ENCODE results near the gene TMEM129. TPM values are rescaled to one million over a fixed set of nuclear protein-coding genes. Genes with fewer than 3 reads are reported as not detected.
"Not testable (repeated sequence)": the region's sequence is repeated elsewhere in the genome, so short reads cannot be mapped to it uniquely, and the experiment has no call there.

The TMEM129 gene
- total RNA-seq, 1 donor from 2014 or later: 31.2 TPM

GRCh38 chr4:1712216-1713002 is 8.7 kb downstream of the TMEM129 start, which contains the start of gene SLBP:
SLBP (minus strand) TSS chr4:1712319; CDS start chr4:1712188, 131 bp downstream.
- DNase-seq (peak; percentile 97), ATAC-seq (peak; percentile 92)
- intact Hi-C loops (cut with micrococcal nuclease): no loop called here

DNA sequence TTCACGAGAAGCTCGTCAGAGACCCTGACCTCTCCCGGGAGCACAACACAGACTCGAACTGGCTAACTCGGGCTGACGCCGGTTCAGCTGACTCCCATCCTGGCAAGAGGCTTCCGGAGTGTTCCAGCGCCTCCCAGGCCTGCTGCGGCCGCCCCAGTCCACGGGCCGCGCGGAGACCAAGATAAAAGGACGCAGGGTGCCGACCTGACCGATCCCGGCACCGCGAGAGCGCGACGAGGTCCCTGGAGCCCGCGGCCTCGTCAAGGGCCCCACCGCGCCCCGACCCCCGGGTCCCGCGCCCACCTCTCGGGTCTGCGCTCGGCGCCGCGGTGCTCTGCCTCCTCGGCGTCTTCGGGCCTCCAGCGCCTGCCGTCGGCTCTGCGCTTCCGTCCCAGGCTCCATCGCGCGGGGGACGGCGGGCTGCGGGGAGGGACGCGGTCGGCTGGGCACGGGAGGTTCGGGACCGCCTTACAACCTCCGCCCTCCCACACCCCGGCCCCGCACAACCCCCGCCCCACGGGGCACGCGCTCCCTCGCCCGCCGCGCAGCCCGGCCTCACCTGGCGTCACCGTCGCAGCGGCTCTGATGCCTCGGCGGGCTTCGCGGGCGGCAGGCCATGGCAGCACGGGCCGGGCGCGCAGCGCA is 9.4 kb downstream of the TMEM129 start:
- intact Hi-C loops (cut with micrococcal nuclease): no loop called here
- DNase-seq (peak; percentile 64), ATAC-seq (peak; percentile 44)

DNA sequence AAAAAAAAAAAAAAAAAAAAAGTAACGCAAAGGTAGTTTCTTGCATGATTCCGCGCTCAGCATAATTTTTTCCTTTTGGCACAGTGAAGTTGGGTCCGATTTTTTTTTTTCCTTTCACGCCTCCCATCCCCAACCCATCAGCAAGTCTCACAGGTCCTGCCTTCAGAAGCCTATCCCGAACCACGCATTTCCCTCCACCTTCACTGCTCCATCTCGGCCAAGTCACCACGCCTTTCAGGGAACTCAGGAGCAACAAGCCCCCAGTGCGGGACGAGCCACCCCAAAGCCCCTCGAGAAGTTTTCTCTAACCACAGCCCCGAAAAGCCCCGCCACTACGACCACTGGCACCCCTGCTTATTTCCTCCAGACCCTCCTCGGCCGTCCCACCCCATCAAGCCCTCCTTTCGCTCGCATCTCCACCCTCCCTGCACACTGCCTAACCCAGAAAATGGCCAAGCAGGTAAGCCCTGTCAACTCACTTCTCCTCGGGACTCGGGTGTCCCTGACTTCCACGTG is 10.0 kb downstream of the TMEM129 start:
- DNase-seq: no peak
- no peak for ATAC-seq
- intact Hi-C loops (cut with micrococcal nuclease): no loop called here

GRCh38 chr4:1708581-1708980 is 12.5 kb downstream of the TMEM129 start:
- intact Hi-C loops (cut with micrococcal nuclease): no loop called here
- DNase-seq (no peak), ATAC-seq (no peak)

- DNase-seq (no peak), ATAC-seq (no peak)
- intact Hi-C loops (cut with micrococcal nuclease): no loop called here
Measured at GRCh38 chr4:1706358-1706757, 14.8 kb downstream of the TMEM129 start.

DNA sequence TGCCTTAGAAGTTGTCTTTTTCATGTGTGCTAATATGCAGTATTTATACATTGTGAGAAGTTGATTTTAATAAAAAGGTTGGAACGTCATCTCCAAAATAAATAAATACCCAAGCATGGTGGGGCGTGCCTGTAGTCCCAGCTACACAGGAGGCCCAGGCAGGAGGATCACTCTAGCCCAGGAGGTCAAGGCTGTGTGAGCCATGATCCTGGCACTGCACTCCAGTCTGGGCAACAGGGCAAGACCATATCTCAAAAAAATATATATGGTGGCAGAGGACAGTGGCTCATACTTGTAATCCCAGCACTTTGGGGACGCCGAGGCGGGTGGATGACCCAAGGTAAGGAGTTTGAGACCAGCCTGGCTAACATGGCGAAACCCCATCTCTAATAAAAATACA is 15.4 kb downstream of the TMEM129 start:
- intact Hi-C loops (cut with micrococcal nuclease): no loop called here
- no peak for DNase-seq
- ATAC-seq: no peak

DNA sequence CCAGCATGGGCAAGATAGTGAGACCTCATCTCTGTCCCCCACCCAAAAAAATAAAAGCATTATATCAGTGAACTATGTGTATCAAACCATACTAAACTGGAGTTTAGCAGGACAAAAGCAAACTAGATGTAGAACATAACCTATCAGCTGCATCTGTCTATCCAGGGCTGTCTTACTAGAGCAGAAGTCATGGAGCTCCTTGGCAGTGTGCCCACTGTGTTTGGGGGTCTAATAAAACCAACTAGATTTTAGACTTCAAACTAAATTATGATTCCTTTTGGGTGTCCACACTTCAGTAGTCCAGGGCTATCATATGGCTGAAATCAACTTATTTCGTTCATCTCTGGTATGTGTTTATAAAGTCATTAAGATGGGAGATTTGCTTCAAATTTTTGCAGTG is 17.3 kb downstream of the TMEM129 start:
- intact Hi-C loops (cut with micrococcal nuclease): no loop called here
- no peak for ATAC-seq

DNA sequence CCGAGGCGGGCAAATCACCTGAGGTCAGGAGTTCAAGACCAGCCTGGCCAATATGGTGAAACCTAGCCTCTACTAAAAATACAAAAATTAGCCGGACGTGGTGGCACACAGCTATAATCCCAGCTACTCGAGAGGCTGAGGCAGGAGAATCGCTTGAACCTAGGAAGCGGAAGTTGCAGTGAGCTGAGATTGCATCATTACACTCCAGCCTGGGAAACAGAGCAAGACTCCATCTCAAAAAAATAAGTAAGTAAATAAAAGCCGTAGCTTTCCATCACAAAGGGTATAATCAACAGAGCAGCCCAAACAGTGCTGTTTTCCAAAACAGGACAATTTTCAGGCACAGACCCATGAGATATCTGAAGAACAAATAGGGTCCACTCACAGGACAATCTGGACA is 19.5 kb downstream of the TMEM129 start:
- DNase-seq; ATAC-seq; intact Hi-C loops (cut with micrococcal nuclease): not testable (repeated sequence)

More for the DNA sequence above, 17.3 kb downstream of the TMEM129 start:
- no peak for DNase-seq

- DNase-seq (no peak), ATAC-seq (peak; percentile 55)
- intact Hi-C loops (cut with micrococcal nuclease): no loop called here
Measured at GRCh38 chr4:1695913-1696312, 25.2 kb downstream of the TMEM129 start.

DNA sequence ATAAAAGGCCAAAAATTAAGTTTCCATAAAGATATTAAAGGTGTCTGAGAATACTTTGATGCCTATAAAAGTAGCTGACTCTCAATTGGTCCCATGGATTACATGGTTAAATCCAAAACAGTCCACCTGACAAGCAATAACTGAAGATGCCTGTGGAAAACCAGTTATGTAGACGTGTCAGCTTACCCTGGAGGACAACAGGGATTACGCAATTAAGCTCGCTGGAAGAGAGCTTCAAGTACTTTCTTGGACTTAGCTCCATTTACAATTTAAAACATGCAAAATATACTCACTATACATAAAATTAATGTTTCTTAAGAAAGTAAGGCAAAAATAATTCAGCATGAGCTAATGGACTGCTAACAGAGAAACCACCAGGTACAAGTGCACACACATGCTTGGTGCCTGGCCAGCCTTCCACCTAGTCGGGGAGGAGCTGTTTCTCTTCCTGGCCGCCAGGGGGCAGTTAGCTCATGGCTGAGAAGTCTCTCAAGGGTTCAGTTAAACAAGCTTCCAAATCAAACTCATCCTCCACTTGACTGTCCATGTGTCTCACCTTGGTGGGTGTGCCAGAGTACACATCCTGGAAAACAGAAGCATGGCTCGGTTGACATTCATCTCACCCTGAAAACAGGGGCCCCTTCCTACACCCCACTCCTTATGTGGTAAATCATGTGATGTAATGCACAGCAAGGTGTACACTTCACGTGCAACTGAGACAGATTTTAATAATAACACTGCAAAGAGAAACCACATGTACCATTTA is 27.8 kb downstream of the TMEM129 start:
- peak; percentile 67 for DNase-seq
- peak; percentile 82 for ATAC-seq
- intact Hi-C loops (cut with micrococcal nuclease): no loop called here

GRCh38 chr4:1691737-1692373 is 29.3 kb downstream of the TMEM129 start:
- DNase-seq (no peak), ATAC-seq (no peak)
- intact Hi-C loops (cut with micrococcal nuclease): no loop called here

DNA sequence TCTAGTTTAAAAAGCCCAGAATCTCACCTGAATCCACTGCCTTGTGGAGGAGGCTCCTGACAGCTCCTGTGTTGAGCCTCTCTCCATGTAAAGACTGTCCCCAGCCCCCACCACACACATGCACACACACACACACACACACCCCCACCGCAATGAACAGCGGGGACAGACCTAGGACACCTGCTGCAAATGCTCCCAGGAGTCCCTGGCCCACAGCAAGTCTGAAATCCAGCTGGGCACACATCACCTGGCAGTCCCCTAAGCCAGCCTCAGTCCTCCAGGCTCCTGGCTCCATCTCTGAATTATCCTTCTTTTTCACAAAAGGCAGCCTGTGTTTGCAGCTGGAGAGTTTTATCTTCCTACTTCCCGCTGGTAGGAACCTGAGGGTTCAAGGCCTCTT is 30.4 kb downstream of the TMEM129 start:
- no peak for ATAC-seq
- intact Hi-C loops (cut with micrococcal nuclease): no loop called here
- no peak for DNase-seq

DNA sequence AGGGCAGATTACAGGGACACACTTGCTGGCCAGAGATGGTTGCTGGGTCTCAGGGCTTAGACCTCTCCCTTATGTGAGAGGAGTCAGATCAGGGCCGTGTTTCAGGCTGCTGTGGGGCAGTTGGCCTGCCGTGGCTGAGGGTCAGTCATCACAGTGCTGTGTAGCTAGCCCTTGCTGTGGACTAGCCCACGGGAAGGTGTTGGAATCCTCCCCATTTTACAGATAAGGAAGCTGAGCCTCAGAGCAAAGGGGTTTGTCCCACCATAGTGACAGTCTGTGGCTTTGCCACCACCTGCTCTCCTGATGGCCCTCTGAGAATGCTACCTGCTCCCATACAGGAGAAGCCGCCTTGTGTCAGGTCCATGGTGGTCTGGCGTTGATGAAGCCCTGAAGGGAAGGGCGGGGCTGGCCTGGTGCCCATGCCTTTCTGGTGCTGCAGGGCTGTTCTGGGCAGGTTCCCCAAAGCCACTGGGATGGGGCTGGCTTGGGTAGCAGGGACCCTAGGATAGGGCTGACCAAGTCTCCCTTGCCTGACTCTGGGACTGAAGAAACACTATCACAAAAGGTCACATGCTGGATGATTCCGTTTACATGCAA is 34.6 kb downstream of the TMEM129 start:
- DNase-seq: no peak
- intact Hi-C loops (cut with micrococcal nuclease): no loop called here
- ATAC-seq: no peak

GRCh38 chr4:1685235-1686150 is 35.6 kb downstream of the TMEM129 start:
- DNase-seq: no peak
- no peak for ATAC-seq
- intact Hi-C loops (cut with micrococcal nuclease): no loop called here

DNA sequence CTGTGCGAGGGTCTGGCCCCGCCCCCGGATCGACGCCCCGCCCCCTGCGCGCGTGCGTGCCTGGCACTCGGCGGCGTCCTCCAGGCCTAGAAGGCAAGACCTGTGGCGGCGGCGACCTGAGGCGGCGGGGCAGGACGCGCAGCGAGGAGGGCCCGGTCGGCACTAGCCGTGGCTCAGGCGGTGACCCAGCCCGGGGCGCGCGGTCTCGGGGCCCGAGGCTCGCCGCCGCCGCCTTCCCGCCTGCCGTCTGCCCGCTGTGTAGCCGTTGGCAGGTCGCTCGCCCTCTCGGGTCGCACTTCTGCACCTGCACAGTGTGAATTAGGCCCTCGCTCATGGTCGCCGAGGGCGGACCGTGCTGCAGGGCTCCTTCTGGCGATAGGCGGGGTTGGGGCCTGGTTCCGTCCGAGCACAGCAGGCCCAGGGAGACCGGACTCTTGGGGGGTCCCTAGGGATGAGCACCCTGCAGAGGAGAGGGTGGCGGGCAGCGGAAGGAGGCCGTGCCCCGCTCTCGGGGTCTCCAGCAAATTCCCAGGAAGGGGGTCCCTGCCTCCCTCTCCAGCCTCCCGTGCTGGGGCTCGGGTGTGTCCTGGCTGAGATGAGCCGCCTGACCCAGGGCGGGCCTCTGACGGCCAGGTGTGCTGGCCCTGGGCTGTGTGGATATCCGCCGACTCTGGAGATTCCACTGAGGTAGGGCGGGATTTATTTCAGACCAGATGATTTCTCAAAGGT is 36.5 kb downstream of the TMEM129 start:
- intact Hi-C loops (cut with micrococcal nuclease): no loop called here
- DNase-seq: no peak
- peak; percentile 4 for ATAC-seq

DNA sequence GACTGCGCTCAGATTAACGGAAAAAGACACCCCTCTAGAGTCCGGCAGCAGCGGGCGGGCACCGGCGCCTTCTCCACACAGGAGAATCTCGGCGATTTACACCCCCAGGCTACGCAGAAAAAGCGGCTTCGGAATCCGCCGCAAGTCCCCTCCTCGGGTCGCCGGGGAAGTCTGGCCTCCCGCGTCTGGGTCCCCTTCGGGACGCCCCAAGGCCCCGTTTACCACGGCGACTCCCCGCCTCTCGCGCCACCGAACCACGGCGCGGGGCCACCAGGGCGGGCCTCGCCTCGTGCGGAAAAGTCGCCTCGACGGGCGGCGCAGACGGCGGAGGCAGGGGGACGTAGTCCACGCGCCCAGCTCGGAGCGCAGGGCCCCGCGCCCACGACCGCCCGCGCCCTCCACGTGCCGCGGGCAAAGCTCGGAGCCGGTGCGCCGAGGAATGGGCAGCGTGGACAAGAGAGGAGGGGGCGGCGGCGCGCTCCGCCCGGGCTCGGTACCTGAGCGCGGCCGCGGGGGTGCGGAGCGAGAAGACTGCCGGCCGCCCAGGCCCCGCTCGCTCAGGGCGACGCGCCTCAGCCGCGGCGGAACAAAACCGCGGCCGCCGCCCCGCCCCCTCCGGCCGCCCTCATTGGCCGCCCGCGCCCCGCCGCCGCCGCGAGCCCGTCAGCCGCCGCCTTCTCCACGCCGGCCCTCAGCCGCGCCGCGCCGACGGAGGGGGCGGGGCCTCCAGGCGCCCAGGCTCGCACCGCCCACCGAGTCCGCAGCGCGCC is 37.2 kb downstream of the TMEM129 start, which contains the start of gene FAM53A:
FAM53A (minus strand) TSS at position 578 of the 770 bp plus-strand sequence. CDS start 15,572 bp downstream, outside the sequence.
- DNase-seq (peak; percentile 97), ATAC-seq (peak; percentile 97)
- intact Hi-C loops (cut with micrococcal nuclease): no loop called here

Measured in left ventricle myocardium superior (tissue), 1 donor.